NT2/D1 (cell line): ENCODE measurements around the gene KLK5.
"Not testable (repeated sequence)": the region's sequence is repeated elsewhere in the genome, so short reads cannot be mapped to it uniquely, and the experiment has no call there.

Source experiments
- DNase-seq: peaks from one replicate; pipeline ENCODE4 v3.0.0-alpha.2; 2011; ENCODE audit warnings: low read depth, low spot score
- H3K27me3 ChIP-seq: 2 replicates; pipeline ENCODE4 v1.6.0; 2011; ENCODE audit warnings: mild to moderate bottlenecking; ENCODE audit not compliant: insufficient read length, insufficient read depth
- H3K36me3 ChIP-seq: 2 replicates; pipeline ENCODE4 v1.6.1; 2011; ENCODE audit warnings: mild to moderate bottlenecking, low read length, mixed read lengths; ENCODE audit not compliant: insufficient read depth, insufficient read length
- H3K4me1 ChIP-seq: 2 replicates; pipeline ENCODE4 v1.5.1; 2011; ENCODE audit not compliant: insufficient read depth, insufficient read length
- H3K4me3 ChIP-seq: 2 replicates; pipeline ENCODE4 v1.5.1; 2011; ENCODE audit warnings: low read depth; ENCODE audit not compliant: insufficient read length
- H3K9ac ChIP-seq: 2 replicates; pipeline ENCODE4 v1.6.0; 2011; ENCODE audit warnings: low read depth; ENCODE audit not compliant: insufficient read length
- H3K9me3 ChIP-seq: 2 replicates; pipeline ENCODE4 v1.5.1; 2011; ENCODE audit warnings: mild to moderate bottlenecking, low read length; ENCODE audit not compliant: insufficient read depth
- SUZ12 ChIP-seq: IDR thresholded peaks from 2 replicates; pipeline ENCODE4 v1.6.1; 2011; ENCODE audit not compliant: insufficient read length, insufficient read depth; ENCODE audit errors: extremely low read depth
- YY1 ChIP-seq: IDR thresholded peaks from 2 replicates; pipeline ENCODE4 v1.6.1; 2011; ENCODE audit not compliant: insufficient read length, insufficient read depth
- ZNF274 ChIP-seq: IDR thresholded peaks from 2 replicates; pipeline ENCODE4 v1.6.1; 2011; ENCODE audit warnings: mild to moderate bottlenecking, low read depth, low read length

KLK5 gene

GRCh38 chr19:50978772-50979390 lies 26.0 kb upstream of the KLK5 start:
- Histone ChIP-seq H3K36me3 (no peaks in the 10 kb centered on the region), H3K9ac (no peak overlapping the region), H3K27me3 (no peaks in the 10 kb centered on the region), H3K4me3 (no peak overlapping the region), H3K9me3 (no peaks in the 10 kb centered on the region), H3K4me1 (peaks cover 9% of the 10 kb centered on the region)
- TF ChIP-seq YY1: no peak
- DNase-seq: no peak

GRCh38 chr19:50977626-50978025 lies 24.8 kb upstream of the KLK5 start:
- peaks cover 9% of the 10 kb centered on the region for H3K4me1 ChIP-seq
- H3K9ac ChIP-seq: no peak overlapping the region
- no peaks in the 10 kb centered on the region for H3K36me3 ChIP-seq
- H3K4me3 ChIP-seq: no peak overlapping the region
- no peak for TF ChIP-seq ZNF274
- TF ChIP-seq YY1: no peak
- no peak for TF ChIP-seq SUZ12
- H3K9me3 ChIP-seq: no peaks in the 10 kb centered on the region
- DNase-seq: no peak
- H3K27me3 ChIP-seq: no peaks in the 10 kb centered on the region

GRCh38 chr19:50975766-50976165 lies 22.9 kb upstream of the KLK5 start:
- Histone ChIP-seq H3K4me3 (no peak overlapping the region), H3K9ac (no peak overlapping the region), H3K27me3 (no peaks in the 10 kb centered on the region), H3K4me1 (peaks cover 6% of the 10 kb centered on the region), H3K36me3 (no peaks in the 10 kb centered on the region), H3K9me3 (no peaks in the 10 kb centered on the region)
- TF ChIP-seq ZNF274: no peak
- TF ChIP-seq SUZ12: no peak
- TF ChIP-seq YY1: no peak
- no peak for DNase-seq

- TF ChIP-seq YY1 (no peak), ZNF274 (no peak), SUZ12 (no peak)
- DNase-seq: no peak
- Histone ChIP-seq H3K9ac (no peak overlapping the region), H3K4me3 (no peak overlapping the region), H3K27me3 (no peaks in the 10 kb centered on the region), H3K36me3 (no peaks in the 10 kb centered on the region), H3K4me1 (peaks cover 3% of the 10 kb centered on the region), H3K9me3 (no peaks in the 10 kb centered on the region)
These were observed 22.1 kb upstream of the KLK5 start for GRCh38 chr19:50974702-50975556.

- TF ChIP-seq SUZ12 (no peak), ZNF274 (no peak), YY1 (no peak)
- Histone ChIP-seq H3K9me3 (no peaks in the 10 kb centered on the region), H3K36me3 (no peaks in the 10 kb centered on the region), H3K9ac (no peak overlapping the region), H3K27me3 (no peaks in the 10 kb centered on the region), H3K4me3 (no peak overlapping the region), H3K4me1 (peaks cover 9% of the 10 kb centered on the region)
- no peak for DNase-seq
These were observed 20.0 kb upstream of the KLK5 start for GRCh38 chr19:50972795-50973376.

GRCh38 chr19:50969810-50970209 lies 17.0 kb upstream of the KLK5 start:
- H3K9ac ChIP-seq, H3K9me3 ChIP-seq, H3K27me3 ChIP-seq, DNase-seq, H3K36me3 ChIP-seq, H3K4me3 ChIP-seq: not testable (repeated sequence)
- peaks cover 11% of the 10 kb centered on the region for H3K4me1 ChIP-seq

GRCh38 chr19:50969413-50969760 lies 16.5 kb upstream of the KLK5 start, which contains the start of gene KLK6:
TSS of gene KLK6 (minus strand) at chr19:50969591. CDS start at chr19:50968104, 1,487 bp downstream.
- TF ChIP-seq SUZ12 (no peak), ZNF274 (no peak), YY1 (no peak)
- DNase-seq: no peak
- Histone ChIP-seq H3K27me3 (no peaks in the 10 kb centered on the region), H3K9ac (peak within 1 kb of the TSS; percentile 21), H3K9me3 (no peaks in the 10 kb centered on the region), H3K4me3 (no peak within 1 kb of the TSS), H3K4me1 (peaks cover 11% of the 10 kb centered on the region), H3K36me3 (no peaks in the 10 kb centered on the region)
